ENCODE measurements around the gene MAP3K5.
"Not testable (repeated sequence)": the region's sequence is repeated elsewhere in the genome, so short reads cannot be mapped to it uniquely, and the experiment has no call there.

Gene MAP3K5

GRCh38 chr6:136769124-136769523, 23.2 kb downstream of the MAP3K5 start:
- no peak for DNase-seq

- no peak for DNase-seq
Observed at GRCh38 chr6:136767570-136768309, 24.5 kb downstream of the MAP3K5 start.

GRCh38 chr6:136767103-136767502, 25.2 kb downstream of the MAP3K5 start:
- DNase-seq, result no peak

- no peak for DNase-seq
Observed at GRCh38 chr6:136766274-136766673, 26.0 kb downstream of the MAP3K5 start.

GRCh38 chr6:136764517-136764993, 27.7 kb downstream of the MAP3K5 start:
- no peak for DNase-seq

- no peak for DNase-seq
Observed at GRCh38 chr6:136763716-136764516, 28.4 kb downstream of the MAP3K5 start.

- no peak for DNase-seq
Observed at GRCh38 chr6:136763255-136763654, 29.0 kb downstream of the MAP3K5 start.

- no peak for DNase-seq
Observed at GRCh38 chr6:136762022-136762975, 30.0 kb downstream of the MAP3K5 start.

GRCh38 chr6:136761227-136761922, 30.9 kb downstream of the MAP3K5 start:
- no peak for DNase-seq

GRCh38 chr6:136760781-136761180, 31.5 kb downstream of the MAP3K5 start:
- not testable (repeated sequence) for DNase-seq

GRCh38 chr6:136757150-136757549, 35.1 kb downstream of the MAP3K5 start:
- DNase-seq, result no peak

- DNase-seq, result no peak
Observed at GRCh38 chr6:136754820-136755219, 37.5 kb downstream of the MAP3K5 start.

GRCh38 chr6:136753624-136754023, 38.7 kb downstream of the MAP3K5 start:
- DNase-seq, result no peak

- no peak for DNase-seq
Observed at GRCh38 chr6:136752554-136752953, 39.7 kb downstream of the MAP3K5 start.

- DNase-seq, result no peak
Observed at GRCh38 chr6:136751991-136752390, 40.3 kb downstream of the MAP3K5 start.

- DNase-seq, result no peak
Observed at GRCh38 chr6:136751522-136751956, 40.7 kb downstream of the MAP3K5 start.

GRCh38 chr6:136750696-136751521, 41.4 kb downstream of the MAP3K5 start:
- DNase-seq, result no peak

- DNase-seq, result no peak
Observed at GRCh38 chr6:136749359-136749997, 42.8 kb downstream of the MAP3K5 start.

- DNase-seq, result no peak
Observed at GRCh38 chr6:136747507-136747906, 44.8 kb downstream of the MAP3K5 start.

GRCh38 chr6:136745300-136745699, 47.0 kb downstream of the MAP3K5 start:
- DNase-seq, result no peak

- no peak for DNase-seq
Observed at GRCh38 chr6:136744889-136745288, 47.4 kb downstream of the MAP3K5 start.

Data from EL (cell line).